Tibial artery (tissue), 4 donors: ENCODE measurements around the gene TMEM247.

Experiments used
- DNase-seq, 2 donors: peaks; one replicate each; pipeline ENCODE4 v3.0.0-alpha.2; 2019
- H3K27ac ChIP-seq, 2 donors: fragments of 200-600 bp; sonication (generic) in 1 of 2; 1 replicate in 1 of 2; 2 replicates in 1 of 2; pipeline ENCODE4 v1.5.1; 2018 to 2019; ENCODE audit warnings: mild to moderate bottlenecking in 1 of 2
- H3K27me3 ChIP-seq, 2 donors: fragments of 200-600 bp; sonication (generic) in 1 of 2; one replicate each; pipeline versions ENCODE4 v1.5.1 to v1.6.0; 2016 to 2019
- H3K36me3 ChIP-seq, 3 donors: fragments of 200-600 bp; sonication (generic) in 2 of 3; one replicate each; pipeline ENCODE4 v1.5.1; 2016 to 2019; ENCODE audit warnings: mild to moderate bottlenecking in 2 of 3
- H3K4me1 ChIP-seq, 4 donors: fragments of 200-600 bp; sonication (generic) in 2 of 4; 1 replicate in 3 of 4; 2 replicates in 1 of 4; pipeline ENCODE4 v1.5.1; 2016 to 2019
- H3K4me3 ChIP-seq, 2 donors: fragments of 200-600 bp; sonication (generic) in 1 of 2; 1 replicate in 1 of 2; 2 replicates in 1 of 2; pipeline ENCODE4 v1.5.1; 2018 to 2019; ENCODE audit warnings: mild to moderate bottlenecking in 2 of 2
- H3K9me3 ChIP-seq, 3 donors: fragments of 200-600 bp; sonication (generic) in 1 of 3; one replicate each; pipeline ENCODE4 v1.5.1; 2016 to 2019
- intact Hi-C: fragments of 100-400 bp; cut with DNase I; formaldehyde crosslinking; loops from one replicate; pipeline ENCODE4 v1.15.0; 2023; ENCODE audit warnings: low total_unique reads
- TF ChIP-seq, protein P1 (sequence below), 2 experiments: fragments of 200-600 bp in 1 of 2; fragments of 450-650 bp in 1 of 2; IDR thresholded peaks; one replicate each; pipeline ENCODE4 v1.5.1; 2017 to 2019; ENCODE audit warnings: antibody characterized with exemption in 2 of 2, mild to moderate bottlenecking in 1 of 2, moderate library complexity in 1 of 2

The TMEM247 gene

DNA sequence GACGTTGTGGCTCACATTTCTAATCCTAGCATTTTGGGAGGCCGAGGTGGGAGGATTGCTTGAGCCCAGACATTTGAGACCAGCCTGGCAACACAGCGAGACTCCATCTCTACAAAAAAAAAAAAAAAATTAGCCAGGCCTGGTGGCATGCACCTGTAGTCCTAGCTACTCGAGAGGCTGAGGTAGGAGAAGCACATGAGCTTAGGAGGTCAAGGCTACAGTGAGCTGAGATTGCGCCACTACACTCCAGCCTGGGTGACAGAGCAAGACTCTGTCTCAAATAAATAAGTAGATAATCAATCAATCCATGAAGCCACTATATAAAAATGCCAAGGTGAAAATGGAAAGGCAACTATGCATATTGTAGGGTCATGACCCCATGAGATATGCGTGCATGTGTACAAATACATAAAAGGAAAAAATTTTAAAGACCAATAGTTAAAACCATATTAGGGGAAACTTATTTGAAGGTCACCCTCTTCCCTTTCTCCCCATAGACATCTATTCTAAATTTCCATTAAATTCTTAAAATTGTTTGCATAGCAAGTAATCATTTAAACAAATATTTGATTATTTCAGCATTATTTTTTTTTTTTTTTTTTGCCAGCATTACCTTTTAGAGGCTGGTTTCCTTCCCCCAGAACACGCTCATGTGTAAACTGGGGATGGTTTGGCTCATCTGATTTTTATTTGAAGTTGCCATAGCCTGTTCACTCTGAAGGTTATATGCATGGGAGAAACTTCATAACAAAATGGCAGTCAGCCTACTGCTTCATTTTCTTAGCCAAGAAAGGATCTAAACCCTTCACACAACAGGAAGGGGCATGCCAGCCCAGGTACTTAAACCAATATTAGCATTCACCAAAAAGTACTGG is 37.3 kb upstream of the TMEM247 start:
- TF ChIP-seq, protein P1, sequence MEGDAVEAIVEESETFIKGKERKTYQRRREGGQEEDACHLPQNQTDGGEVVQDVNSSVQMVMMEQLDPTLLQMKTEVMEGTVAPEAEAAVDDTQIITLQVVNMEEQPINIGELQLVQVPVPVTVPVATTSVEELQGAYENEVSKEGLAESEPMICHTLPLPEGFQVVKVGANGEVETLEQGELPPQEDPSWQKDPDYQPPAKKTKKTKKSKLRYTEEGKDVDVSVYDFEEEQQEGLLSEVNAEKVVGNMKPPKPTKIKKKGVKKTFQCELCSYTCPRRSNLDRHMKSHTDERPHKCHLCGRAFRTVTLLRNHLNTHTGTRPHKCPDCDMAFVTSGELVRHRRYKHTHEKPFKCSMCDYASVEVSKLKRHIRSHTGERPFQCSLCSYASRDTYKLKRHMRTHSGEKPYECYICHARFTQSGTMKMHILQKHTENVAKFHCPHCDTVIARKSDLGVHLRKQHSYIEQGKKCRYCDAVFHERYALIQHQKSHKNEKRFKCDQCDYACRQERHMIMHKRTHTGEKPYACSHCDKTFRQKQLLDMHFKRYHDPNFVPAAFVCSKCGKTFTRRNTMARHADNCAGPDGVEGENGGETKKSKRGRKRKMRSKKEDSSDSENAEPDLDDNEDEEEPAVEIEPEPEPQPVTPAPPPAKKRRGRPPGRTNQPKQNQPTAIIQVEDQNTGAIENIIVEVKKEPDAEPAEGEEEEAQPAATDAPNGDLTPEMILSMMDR (IDR thresholded peaks at IDR 0.05) = no peak
- Histone ChIP-seq H3K4me1 (no peaks in the 10 kb centered on the region), H3K4me3 (no peak overlapping the region), H3K36me3 (no peaks in the 10 kb centered on the region), H3K9me3 (peaks cover 0 to 5% (median 0%) of the 10 kb centered on the region in 3 donors), H3K27ac (no peak overlapping the region), H3K27me3 (no peaks in the 10 kb centered on the region)
- no peak for DNase-seq
- intact Hi-C loops = no loop called here

DNA sequence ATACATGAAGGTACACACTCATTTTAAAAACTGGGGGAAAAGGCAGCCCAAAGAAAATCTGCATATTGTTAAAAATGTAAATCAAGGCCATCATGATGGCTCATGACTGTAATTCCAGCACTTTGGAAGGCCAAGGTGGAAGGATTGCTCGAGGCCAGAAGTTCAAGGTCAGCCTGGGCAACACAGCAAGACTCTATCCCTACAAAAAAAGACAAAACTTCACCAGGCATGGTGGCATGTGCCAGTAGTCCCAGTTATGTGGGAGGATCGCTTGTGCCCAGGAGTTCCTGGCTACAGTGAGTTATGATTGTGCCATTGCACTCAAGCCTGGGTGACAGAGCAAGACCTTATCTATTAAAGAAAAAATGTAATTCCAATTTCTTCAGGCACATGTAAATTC is 34.6 kb upstream of the TMEM247 start:
- no peak for DNase-seq

DNA sequence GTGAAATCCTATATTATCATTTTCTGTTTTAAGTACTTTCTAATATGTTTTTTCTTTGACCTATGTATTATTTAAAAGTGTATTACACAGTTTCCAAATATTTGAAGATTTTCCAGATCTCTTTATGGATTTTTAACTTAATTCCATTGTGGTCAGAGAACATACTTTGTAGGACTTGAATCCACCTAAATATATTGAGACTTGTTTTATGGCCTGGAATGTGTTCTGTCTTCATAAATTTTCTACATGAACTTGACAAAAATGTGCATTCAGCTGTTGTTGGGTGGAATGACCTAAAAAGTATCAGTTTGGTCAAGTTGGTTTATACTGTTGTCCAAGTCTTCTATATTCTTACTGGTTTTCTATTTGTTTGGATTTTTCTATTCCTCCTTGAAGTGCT is 33.8 kb upstream of the TMEM247 start:
- Histone ChIP-seq H3K9me3 (peaks cover 0 to 5% (median 0%) of the 10 kb centered on the region in 3 donors), H3K4me1 (no peaks in the 10 kb centered on the region), H3K36me3 (no peaks in the 10 kb centered on the region), H3K27me3 (no peaks in the 10 kb centered on the region), H3K4me3 (no peak overlapping the region), H3K27ac (no peak overlapping the region)
- no peak for DNase-seq
- intact Hi-C loops = no loop called here
- TF ChIP-seq, protein P1 (IDR thresholded peaks at IDR 0.05) = no peak

More for the DNA sequence above, 34.6 kb upstream of the TMEM247 start:
- H3K27me3 ChIP-seq = no peaks in the 10 kb centered on the region
- no peaks in the 10 kb centered on the region for H3K4me1 ChIP-seq
- H3K9me3 ChIP-seq = peaks cover 0 to 5% (median 0%) of the 10 kb centered on the region in 3 donors
- H3K27ac ChIP-seq = no peak overlapping the region
- TF ChIP-seq, protein P1 (IDR thresholded peaks at IDR 0.05) = no peak
- H3K4me3 ChIP-seq = no peak overlapping the region
- intact Hi-C loops = no loop called here
- H3K36me3 ChIP-seq = no peaks in the 10 kb centered on the region

DNA sequence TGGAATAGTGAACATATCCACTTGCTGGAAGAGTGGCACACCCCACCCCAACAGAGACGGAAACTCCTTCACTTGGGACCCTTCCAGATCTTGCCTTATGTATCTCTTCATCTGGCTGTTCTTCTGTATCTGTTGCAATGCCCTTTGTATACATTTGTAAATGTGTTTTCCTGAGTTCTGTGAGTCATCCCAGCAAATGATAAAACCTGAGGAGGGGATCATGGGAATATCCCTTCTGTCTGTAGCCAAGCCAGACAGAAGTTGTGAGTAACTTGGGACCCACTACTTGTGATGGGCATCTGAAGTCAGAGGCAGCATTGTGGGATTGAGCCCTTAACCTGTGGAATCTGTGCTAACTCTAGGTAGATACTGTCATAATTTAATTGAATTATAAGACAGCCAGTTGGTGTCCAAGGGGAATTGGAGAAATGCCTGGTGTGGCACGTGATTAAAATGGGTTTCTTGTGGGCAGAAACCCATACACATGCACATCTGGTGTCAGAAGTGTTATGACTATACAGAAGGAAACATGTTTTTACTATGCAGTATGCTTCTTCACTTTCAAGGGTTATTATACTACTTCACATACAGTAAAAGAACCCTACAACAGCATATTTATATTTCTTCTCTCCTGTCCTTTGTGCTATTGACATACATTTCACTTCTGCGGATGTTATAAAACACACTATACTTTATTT is 32.3 kb upstream of the TMEM247 start:
- no peaks in the 10 kb centered on the region for H3K27me3 ChIP-seq
- H3K9me3 ChIP-seq = peaks cover 0 to 5% (median 0%) of the 10 kb centered on the region in 3 donors
- no peak overlapping the region for H3K4me3 ChIP-seq
- intact Hi-C loops = no loop called here
- no peaks in the 10 kb centered on the region for H3K36me3 ChIP-seq
- no peak for DNase-seq
- H3K27ac ChIP-seq = no peak overlapping the region
- H3K4me1 ChIP-seq = peaks cover 0 to 11% (median 5%) of the 10 kb centered on the region in 4 donors
- TF ChIP-seq, protein P1 (IDR thresholded peaks at IDR 0.05) = no peak

DNA sequence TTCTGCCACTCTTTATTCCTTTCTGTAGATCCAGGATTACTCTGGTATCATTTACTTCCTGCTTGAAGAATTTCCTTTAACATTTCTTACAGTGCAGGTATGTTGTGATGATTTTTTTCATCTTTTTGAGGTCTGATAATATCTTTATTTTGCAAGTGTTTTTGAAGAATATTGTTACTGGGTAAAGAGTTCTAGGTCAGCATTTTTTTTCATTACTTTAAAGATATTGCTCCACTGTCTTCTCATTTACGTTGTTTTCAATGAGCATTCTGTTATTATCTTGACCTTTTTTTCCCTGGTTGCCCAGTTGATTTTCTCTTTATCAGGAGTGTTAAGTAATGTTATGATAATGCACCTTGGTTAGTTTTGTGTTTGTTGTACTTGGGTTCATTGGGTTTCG is 31.7 kb upstream of the TMEM247 start:
- no peaks in the 10 kb centered on the region for H3K36me3 ChIP-seq
- intact Hi-C loops = no loop called here
- TF ChIP-seq, protein P1 (IDR thresholded peaks at IDR 0.05) = no peak
- H3K9me3 ChIP-seq = peaks cover 0 to 5% (median 0%) of the 10 kb centered on the region in 3 donors
- no peak overlapping the region for H3K27ac ChIP-seq
- no peak overlapping the region for H3K4me3 ChIP-seq
- no peak for DNase-seq
- peaks cover 0 to 12% (median 5%) of the 10 kb centered on the region in 4 donors for H3K4me1 ChIP-seq
- H3K27me3 ChIP-seq = no peaks in the 10 kb centered on the region
